Body of pancreas (tissue), 4 donors: Measurements from ENCODE around the gene MMP24. TPM values are rescaled to one million over a fixed set of nuclear protein-coding genes. Genes with fewer than 3 reads are reported as not detected.

Experiments used
- ATAC-seq: fragments of 150-250 bp; one replicate; pipeline ENCODE4 v1.9.1; 2016
- DNase-seq, 4 donors: peaks; one replicate each; pipeline ENCODE4 v3.0.0-alpha.2; 2019
- H3K27ac ChIP-seq, 4 donors: fragments of 200-600 bp; sonication (generic); 1 replicate in 3 of 4; 2 replicates in 1 of 4; pipeline versions ENCODE4 v1.5.1 to v1.6.1; 2016 to 2019; ENCODE audit warnings: mild to moderate bottlenecking in 1 of 4, mixed read lengths in 1 of 4, moderate library complexity in 1 of 4
- H3K27me3 ChIP-seq, 2 donors: fragments of 200-600 bp; sonication (generic); one replicate each; pipeline ENCODE4 v1.6.0; 2016; ENCODE audit warnings: mild to moderate bottlenecking in 1 of 2
- H3K36me3 ChIP-seq, 2 donors: fragments of 200-600 bp; sonication (generic); replicated peaks in 1 of 2; 2 replicates each; pipeline ENCODE4 v1.5.1; 2016; ENCODE audit warnings: low read depth in 2 of 2; ENCODE audit not compliant: insufficient read depth in 1 of 2
- H3K4me1 ChIP-seq: fragments of 200-600 bp; sonication (generic); one replicate; pipeline ENCODE4 v1.6.0; 2016
- H3K4me3 ChIP-seq, 2 donors: fragments of 200-600 bp; sonication (generic); 1 replicate in 1 of 2; 2 replicates in 1 of 2; pipeline ENCODE4 v1.5.1; 2016 to 2019
- H3K9me3 ChIP-seq, 3 donors: fragments of 200-600 bp; sonication (generic); 1 replicate in 2 of 3; 2 replicates in 1 of 3; pipeline ENCODE4 v1.5.1; 2016
- POLR2A ChIP-seq, 3 donors: fragments of 450-650 bp; IDR thresholded peaks; one replicate each; pipeline ENCODE4 v1.6.1; 2016; ENCODE audit warnings: antibody characterized with exemption in 3 of 3, mild to moderate bottlenecking in 2 of 3
- WGBS, 2 donors: methylation state at CpG; one replicate each; pipeline ENCODE4 v1.1.5; 2017; 5-methylcytosine and 5-hydroxymethylcytosine counted together
- intact Hi-C: fragments of 100-400 bp; cut with DNase I; formaldehyde crosslinking; loops from one replicate; pipeline ENCODE4 v1.15.1; 2023
- total RNA-seq, 2 donors: library from RNA; depleted of rRNA; stranded (reverse); fragments of >200 nt; gene quantifications; one replicate each; pipeline ENCODE4 v1.1.0, GENCODE V29; 2016
- TF ChIP-seq, protein P1 (sequence below), 7 experiments: fragments of 450-650 bp in 4 of 7; fragments of 200-600 bp in 3 of 7; sonication (generic) in 3 of 7; IDR thresholded peaks; one replicate each; pipeline ENCODE4 v1.5.1; 2016 to 2019; ENCODE audit warnings: antibody characterized with exemption in 7 of 7

Gene MMP24
- total RNA-seq, 2 donors from 2014 or later: 3.0 to 9.3 TPM

DNA sequence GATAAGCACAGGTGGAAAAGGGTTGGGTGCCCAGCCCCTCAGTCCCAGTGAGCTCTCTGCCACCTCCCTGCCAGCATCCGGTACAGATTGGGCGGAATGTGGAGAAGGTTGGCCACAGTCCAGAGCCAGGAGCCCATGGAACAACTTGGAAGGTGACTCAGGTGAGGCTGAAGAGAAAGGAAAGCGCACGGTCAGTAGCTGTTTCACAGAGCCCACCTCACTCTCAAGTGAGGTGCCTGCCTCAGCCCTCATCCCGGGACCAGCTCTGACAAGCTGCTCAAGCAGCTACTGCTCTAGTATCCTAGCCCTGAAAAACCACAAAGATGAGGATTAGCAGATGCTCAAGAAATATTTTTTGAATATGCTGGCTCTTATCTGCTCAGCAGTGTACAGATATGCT is 52.5 kb downstream of the MMP24 start:
- Histone ChIP-seq H3K9me3 (no peaks in the 10 kb centered on the region), H3K27me3 (no peaks in the 10 kb centered on the region), H3K4me1 (peaks cover 36% of the 10 kb centered on the region), H3K4me3 (no peak overlapping the region), H3K36me3 (peaks cover 6 to 9% of the 10 kb centered on the region in 2 donors), H3K27ac (peak overlapping the region in 2 of 4 donors; percentile 83 to 97)
- intact Hi-C loops: loop anchor here (10.0 kb wide), 1 partner anchor 134 kb away; the partner anchor contains the start of gene EDEM2
- TF ChIP-seq, protein P1, sequence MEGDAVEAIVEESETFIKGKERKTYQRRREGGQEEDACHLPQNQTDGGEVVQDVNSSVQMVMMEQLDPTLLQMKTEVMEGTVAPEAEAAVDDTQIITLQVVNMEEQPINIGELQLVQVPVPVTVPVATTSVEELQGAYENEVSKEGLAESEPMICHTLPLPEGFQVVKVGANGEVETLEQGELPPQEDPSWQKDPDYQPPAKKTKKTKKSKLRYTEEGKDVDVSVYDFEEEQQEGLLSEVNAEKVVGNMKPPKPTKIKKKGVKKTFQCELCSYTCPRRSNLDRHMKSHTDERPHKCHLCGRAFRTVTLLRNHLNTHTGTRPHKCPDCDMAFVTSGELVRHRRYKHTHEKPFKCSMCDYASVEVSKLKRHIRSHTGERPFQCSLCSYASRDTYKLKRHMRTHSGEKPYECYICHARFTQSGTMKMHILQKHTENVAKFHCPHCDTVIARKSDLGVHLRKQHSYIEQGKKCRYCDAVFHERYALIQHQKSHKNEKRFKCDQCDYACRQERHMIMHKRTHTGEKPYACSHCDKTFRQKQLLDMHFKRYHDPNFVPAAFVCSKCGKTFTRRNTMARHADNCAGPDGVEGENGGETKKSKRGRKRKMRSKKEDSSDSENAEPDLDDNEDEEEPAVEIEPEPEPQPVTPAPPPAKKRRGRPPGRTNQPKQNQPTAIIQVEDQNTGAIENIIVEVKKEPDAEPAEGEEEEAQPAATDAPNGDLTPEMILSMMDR (IDR thresholded peaks at IDR 0.05): no peak
- TF ChIP-seq POLR2A (IDR thresholded peaks at IDR 0.05): no peak
- 81 to 83% methylated on average over 3 to 5 of the region's 5 CpGs for WGBS, 2 donors
- ATAC-seq: no peak
- peak in 3 of 4 donors; percentile 21 to 43 (median 23) for DNase-seq

DNA sequence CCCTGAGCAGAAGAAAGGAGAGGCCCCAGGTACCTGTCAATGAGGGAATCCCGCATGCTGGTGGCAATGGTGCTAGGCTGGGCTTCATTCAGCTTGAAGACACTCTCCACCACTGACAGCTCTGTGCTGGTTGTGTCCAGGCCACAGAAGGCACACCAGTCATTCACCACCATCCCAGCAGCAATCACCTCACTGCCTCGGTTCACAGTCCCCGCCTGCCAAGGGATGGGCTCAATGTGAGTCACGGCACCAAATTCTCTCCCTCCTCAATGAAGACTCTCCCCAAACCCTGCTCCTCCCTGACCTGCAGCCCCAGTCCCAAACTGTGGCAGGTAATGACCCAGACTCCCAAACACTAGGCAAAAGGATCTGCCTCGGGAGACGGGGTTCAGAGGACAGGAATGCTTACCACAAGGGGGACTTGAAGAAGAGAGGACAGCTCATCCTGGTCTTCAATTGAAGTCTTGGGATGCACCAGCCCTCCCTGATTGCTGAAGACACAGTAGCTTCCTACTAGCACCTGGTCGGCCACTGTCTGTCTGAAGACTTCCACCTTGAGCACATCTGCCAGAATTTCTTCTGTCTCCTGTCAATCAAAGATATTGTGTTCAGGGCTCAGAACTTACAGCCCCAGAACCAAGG is 53.2 kb downstream of the MMP24 start:
- no peak for TF ChIP-seq POLR2A (IDR thresholded peaks at IDR 0.05)
- TF ChIP-seq, protein P1 (IDR thresholded peaks at IDR 0.05): no peak
- no peak for ATAC-seq
- H3K4me1 ChIP-seq: peaks cover 36% of the 10 kb centered on the region
- no peak overlapping the region for H3K4me3 ChIP-seq
- H3K27ac ChIP-seq: peak overlapping the region in 1 of 4 donors; percentile 4
- H3K36me3 ChIP-seq: peaks cover 6 to 9% of the 10 kb centered on the region in 2 donors
- H3K9me3 ChIP-seq: no peaks in the 10 kb centered on the region
- intact Hi-C loops: loop anchor here (10.0 kb wide), 1 partner anchor 135 kb away; the partner anchor contains the start of gene EDEM2
- 95 to 96% methylated on average over 7 of the region's 7 CpGs for WGBS, 2 donors
- DNase-seq: no peak
- H3K27me3 ChIP-seq: no peaks in the 10 kb centered on the region

DNA sequence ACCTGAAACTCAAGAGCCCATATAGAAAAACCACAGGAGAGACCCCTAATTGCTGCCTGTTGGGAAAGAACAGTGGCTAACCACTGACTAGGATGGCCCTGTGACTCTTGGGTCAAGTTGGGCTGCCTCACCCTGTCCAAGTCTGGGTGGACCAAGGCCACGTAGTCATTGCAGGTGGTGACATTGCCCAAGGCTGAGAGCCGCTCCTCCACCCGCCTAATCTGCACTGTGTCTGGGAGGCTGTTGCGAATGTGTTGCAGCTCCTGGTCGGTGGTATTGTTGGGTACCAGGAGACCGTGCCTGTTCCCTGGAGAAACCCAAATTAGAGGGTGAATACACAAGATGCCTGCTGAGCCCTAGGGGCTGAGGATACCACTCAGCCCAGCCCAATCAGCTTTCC is 54.0 kb downstream of the MMP24 start:
- no peak overlapping the region for H3K27ac ChIP-seq
- DNase-seq: no peak
- TF ChIP-seq POLR2A (IDR thresholded peaks at IDR 0.05): no peak
- TF ChIP-seq, protein P1 (IDR thresholded peaks at IDR 0.05): no peak
- no peak overlapping the region for H3K4me3 ChIP-seq
- ATAC-seq: no peak
- WGBS, 2 donors: 84 to 92% methylated on average over 5 to 6 of the region's 6 CpGs
- intact Hi-C loops: no loop called here
- peaks cover 39% of the 10 kb centered on the region for H3K4me1 ChIP-seq
- H3K9me3 ChIP-seq: no peaks in the 10 kb centered on the region
- no peaks in the 10 kb centered on the region for H3K27me3 ChIP-seq
- H3K36me3 ChIP-seq: peaks cover 6 to 9% of the 10 kb centered on the region in 2 donors

DNA sequence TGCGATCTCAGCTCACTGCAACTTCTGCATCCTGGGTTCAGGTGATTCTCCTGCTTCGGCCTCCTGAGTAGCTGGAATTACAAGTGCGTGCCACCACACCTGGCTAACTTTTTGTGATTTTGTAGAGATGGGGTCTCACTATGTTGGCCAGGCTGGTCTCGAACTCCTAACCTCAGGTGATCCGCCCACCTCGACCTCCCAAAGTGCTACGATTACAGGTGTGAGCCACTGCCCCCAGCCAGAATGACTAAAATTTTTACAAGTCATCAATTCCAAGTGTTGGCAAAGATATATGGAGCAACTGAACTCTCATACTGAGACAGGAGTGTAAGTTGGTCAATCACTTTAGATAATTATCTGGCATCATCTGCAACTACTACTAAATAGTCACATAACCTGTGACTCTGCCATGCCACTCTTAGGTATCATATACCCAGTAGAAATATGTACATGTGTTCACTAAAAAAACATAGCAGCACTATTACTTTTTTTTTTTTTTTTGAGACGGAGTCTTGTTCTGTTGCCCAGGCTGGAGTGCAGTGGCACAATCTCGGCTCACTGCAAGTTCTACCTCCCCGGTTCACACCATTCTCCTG is 55.1 kb downstream of the MMP24 start:
- intact Hi-C loops: no loop called here
- TF ChIP-seq, protein P1 (IDR thresholded peaks at IDR 0.05): no peak
- TF ChIP-seq POLR2A (IDR thresholded peaks at IDR 0.05): no peak
- Histone ChIP-seq H3K27me3 (no peaks in the 10 kb centered on the region), H3K4me1 (peaks cover 29% of the 10 kb centered on the region), H3K9me3 (no peaks in the 10 kb centered on the region), H3K36me3 (peaks cover 6 to 9% of the 10 kb centered on the region in 2 donors), H3K27ac (no peak overlapping the region), H3K4me3 (no peak overlapping the region)
- no peak for ATAC-seq
- DNase-seq: no peak
- 96 to 98% methylated on average over 9 to 10 of the region's 10 CpGs for WGBS, 2 donors
